Immature natural killer cell (primary cell): Measurements from ENCODE around the gene FANCL. TPM values are rescaled to one million over a fixed set of nuclear protein-coding genes. Genes with fewer than 3 reads are reported as not detected.
"Not testable (repeated sequence)": the region's sequence is repeated elsewhere in the genome, so short reads cannot be mapped to it uniquely, and the experiment has no call there.

ENCODE experiments used
- DNase-seq, 3 donors: peaks; one replicate each; pipeline ENCODE4 v3.0.0; 2022; ENCODE audit warnings: mixed read lengths in 1 of 3
- H3K27ac Mint-ChIP-seq, 6 donors: one replicate each; pipeline ENCODE4 v1.8.0; 2020; ENCODE audit warnings: mixed read lengths in 6 of 6, mild to moderate bottlenecking in 5 of 6, inconsistent platforms in 4 of 6, moderate library complexity in 3 of 6
- H3K27me3 Mint-ChIP-seq, 3 donors: one replicate each; pipeline ENCODE4 v1.8.0; 2020 to 2021; ENCODE audit warnings: low read depth in 3 of 3, mild to moderate bottlenecking in 3 of 3, mixed read lengths in 3 of 3, moderate library complexity in 3 of 3, inconsistent platforms in 1 of 3
- H3K36me3 Mint-ChIP-seq, 3 donors: one replicate each; pipeline ENCODE4 v1.8.0; 2020; ENCODE audit warnings: mixed read lengths in 3 of 3, inconsistent platforms in 2 of 3, mild to moderate bottlenecking in 2 of 3
- H3K4me1 Mint-ChIP-seq, 2 donors: one replicate each; pipeline ENCODE4 v1.8.0; 2020; ENCODE audit warnings: inconsistent platforms in 2 of 2, mild to moderate bottlenecking in 2 of 2, mixed read lengths in 2 of 2, moderate library complexity in 1 of 2
- H3K4me3 Mint-ChIP-seq, 5 donors: one replicate each; pipeline ENCODE4 v1.8.0; 2020; ENCODE audit warnings: mild to moderate bottlenecking in 5 of 5, mixed read lengths in 5 of 5, inconsistent platforms in 3 of 5, moderate library complexity in 3 of 5
- H3K9me3 Mint-ChIP-seq, 6 donors: one replicate each; pipeline ENCODE4 v1.8.0; 2020; ENCODE audit warnings: mild to moderate bottlenecking in 6 of 6, mixed read lengths in 6 of 6, inconsistent platforms in 4 of 6, moderate library complexity in 3 of 6
- polyA plus RNA-seq, 3 donors: library from polyadenylated mRNA; unstranded; fragments of 300-500 nt; fragmentation: Illumina TruSeq; gene quantifications; one replicate each; pipeline ENCODE4 v1.2.3, GENCODE V29; 2021

Gene FANCL
- polyA plus RNA-seq, 3 donors from 2014 or later = 4.9 to 8.7 (median 5.4) TPM

DNA sequence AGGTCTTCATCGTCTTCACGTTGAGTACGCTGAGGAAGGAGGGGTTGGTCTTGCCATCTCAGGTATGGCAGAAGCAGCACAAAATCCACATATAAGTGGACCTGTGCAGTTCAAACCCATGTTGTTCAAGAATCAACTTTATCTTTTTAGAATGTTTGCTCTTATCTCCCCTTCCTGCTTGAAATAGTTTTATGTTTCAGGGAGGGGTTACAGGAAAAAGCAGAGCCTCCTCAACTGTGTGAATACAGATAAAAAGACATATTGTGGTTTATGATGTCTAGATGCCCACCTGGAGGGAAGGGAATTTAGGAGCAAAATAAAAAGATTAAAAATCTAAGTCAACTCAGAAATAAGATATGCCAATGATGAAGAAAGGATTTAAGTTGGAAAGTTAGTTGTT lies 118.6 kb downstream of the FANCL start:
- DNase-seq = no peak
- H3K4me1 Mint-ChIP-seq = no peaks in the 10 kb centered on the region
- no peaks in the 10 kb centered on the region for H3K9me3 Mint-ChIP-seq
- H3K36me3 Mint-ChIP-seq = peaks cover 13 to 18% (median 16%) of the 10 kb centered on the region in 3 donors
- H3K27me3 Mint-ChIP-seq = peaks cover 0 to 1% (median 0%) of the 10 kb centered on the region in 3 donors
- H3K27ac Mint-ChIP-seq = no peak overlapping the region
- H3K4me3 Mint-ChIP-seq = no peak overlapping the region

DNA sequence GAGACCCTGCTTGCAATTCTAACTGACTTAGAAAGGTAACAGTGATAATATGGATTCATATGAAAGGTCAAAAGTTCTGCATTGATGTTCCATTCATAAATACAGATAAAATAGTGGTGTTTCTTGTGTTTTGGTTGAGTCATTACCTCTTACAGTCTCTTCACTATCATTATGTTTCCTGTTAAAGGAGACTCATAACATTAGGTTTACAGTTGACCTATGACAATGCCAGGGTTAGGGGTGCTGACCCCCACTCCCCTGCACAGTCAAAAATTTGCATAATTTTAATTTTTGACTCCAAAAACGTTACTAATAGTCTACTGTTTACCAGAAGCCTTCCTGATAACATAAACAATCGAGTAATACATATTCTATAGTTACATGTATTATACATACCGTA lies 119.1 kb downstream of the FANCL start:
- Mint-ChIP-seq H3K9me3 (no peaks in the 10 kb centered on the region), H3K36me3 (peaks cover 14 to 18% (median 16%) of the 10 kb centered on the region in 3 donors), H3K27me3 (peaks cover 0 to 1% (median 0%) of the 10 kb centered on the region in 3 donors), H3K4me1 (no peaks in the 10 kb centered on the region), H3K4me3 (no peak overlapping the region), H3K27ac (peak overlapping the region in 1 of 6 donors; percentile 49)
- DNase-seq = no peak

DNA sequence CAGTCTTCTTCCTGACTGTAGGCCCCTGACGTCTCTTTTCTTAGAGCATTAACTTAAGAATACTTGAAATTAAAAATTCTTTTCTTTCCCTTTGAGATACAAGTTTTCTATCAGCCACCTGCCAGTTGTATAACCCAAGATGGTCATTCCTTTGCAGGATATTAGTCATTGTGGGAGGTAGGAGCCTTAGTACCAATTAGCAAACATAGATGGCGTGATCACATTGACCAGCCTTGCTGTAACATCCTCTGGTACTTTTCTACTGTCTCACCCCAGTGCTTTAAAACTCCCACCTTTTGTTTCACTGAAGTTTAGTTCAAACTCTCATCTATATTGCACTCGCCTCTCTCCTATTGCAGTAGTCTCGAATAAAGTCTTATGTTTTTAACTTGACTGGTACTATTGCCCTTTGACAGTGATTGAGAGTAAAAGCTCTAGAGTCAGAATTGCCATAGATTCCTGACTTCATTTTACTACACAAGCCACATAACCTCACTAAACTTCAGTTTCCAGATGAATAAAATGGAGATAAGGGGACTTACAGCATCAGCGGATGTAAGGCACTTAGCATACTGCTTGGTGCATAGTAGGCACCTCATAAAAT lies 120.4 kb downstream of the FANCL start:
- DNase-seq = no peak
- Mint-ChIP-seq H3K4me1 (no peaks in the 10 kb centered on the region), H3K36me3 (peaks cover 14 to 18% (median 16%) of the 10 kb centered on the region in 3 donors), H3K27me3 (peaks cover 0 to 1% (median 0%) of the 10 kb centered on the region in 3 donors), H3K4me3 (no peak overlapping the region), H3K27ac (no peak overlapping the region), H3K9me3 (no peaks in the 10 kb centered on the region)

DNA sequence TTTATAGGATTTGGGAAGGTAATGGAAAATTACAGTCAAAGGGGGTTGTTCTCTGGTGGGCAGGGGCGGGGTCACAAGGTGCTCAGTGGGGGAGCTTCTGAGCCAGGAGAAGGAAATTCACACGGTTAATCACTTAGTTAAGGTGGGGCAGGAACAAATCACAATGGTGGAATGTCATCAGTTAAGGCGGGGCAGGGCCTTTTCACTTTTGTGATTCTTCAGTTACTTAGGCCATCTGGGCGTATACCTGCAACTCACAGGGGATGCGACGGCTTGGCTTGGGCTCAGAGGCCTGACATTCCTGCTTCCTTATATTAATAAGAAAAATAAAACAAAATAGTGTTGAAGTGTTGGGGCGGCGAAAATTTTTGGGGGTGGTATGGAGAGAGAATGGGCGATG lies 127.6 kb downstream of the FANCL start:
- not testable (repeated sequence) for H3K36me3 Mint-ChIP-seq

DNA sequence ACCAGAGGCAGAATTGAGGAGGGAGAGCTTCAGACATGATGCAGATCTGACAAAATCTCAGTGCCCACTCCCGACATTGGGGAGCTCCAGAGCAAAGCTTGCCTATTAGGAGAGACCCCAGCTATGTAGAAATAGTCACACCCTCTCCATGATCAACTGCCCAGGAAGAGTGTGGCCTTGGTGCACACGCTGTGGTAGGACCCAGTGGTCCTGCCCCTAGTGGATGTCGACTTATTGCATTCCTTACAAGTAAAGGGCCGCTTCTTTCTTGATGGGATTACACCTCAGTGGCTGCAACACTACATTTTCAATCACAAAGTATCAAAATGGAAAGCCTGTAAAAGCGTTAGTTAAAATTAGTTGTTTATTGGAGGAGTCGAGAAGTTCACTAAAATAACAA lies 130.4 kb downstream of the FANCL start:
- H3K9me3 Mint-ChIP-seq = no peaks in the 10 kb centered on the region
- no peak overlapping the region for H3K4me3 Mint-ChIP-seq
- DNase-seq = no peak
- H3K36me3 Mint-ChIP-seq = peaks cover 0 to 8% (median 7%) of the 10 kb centered on the region in 3 donors
- H3K27ac Mint-ChIP-seq = no peak overlapping the region
- peaks cover 0 to 7% of the 10 kb centered on the region in 2 donors for H3K4me1 Mint-ChIP-seq
- H3K27me3 Mint-ChIP-seq = no peaks in the 10 kb centered on the region

More for the DNA sequence above, 127.6 kb downstream of the FANCL start:
- DNase-seq, H3K27ac Mint-ChIP-seq, H3K9me3 Mint-ChIP-seq, H3K4me3 Mint-ChIP-seq, H3K4me1 Mint-ChIP-seq, H3K27me3 Mint-ChIP-seq: not testable (repeated sequence)

DNA sequence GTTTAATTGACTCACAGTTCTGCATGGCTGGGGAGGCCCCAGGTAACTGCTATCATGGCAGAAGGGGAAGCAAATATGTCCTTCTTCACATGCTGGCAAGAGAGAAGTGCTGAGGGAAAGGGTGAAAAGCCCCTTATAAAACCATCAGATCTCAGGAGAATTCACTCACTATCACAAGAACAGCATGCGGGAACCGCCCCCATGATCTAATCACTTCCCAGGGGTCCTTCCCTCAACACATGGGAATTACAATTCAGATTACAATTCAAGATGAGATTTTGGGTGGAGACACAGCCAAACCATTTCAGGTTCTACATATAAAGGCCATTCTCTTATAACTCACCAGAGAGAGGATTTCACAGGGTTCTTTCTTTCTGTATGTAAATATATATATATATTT lies 131.6 kb downstream of the FANCL start:
- Mint-ChIP-seq H3K27me3 (no peaks in the 10 kb centered on the region), H3K9me3 (no peaks in the 10 kb centered on the region), H3K4me3 (no peak overlapping the region), H3K4me1 (peaks cover 0 to 7% of the 10 kb centered on the region in 2 donors), H3K36me3 (peaks cover 0 to 8% (median 7%) of the 10 kb centered on the region in 3 donors), H3K27ac (no peak overlapping the region)
- no peak for DNase-seq

Other genes starting within 250 kb of the FANCL start
- gene VRK2, start 194.5 kb downstream of the FANCL start, polyA plus RNA-seq = 10 to 100 TPM; 18.7 to 32.4 (median 26.0) TPM